SK-N-MC (cell line): ENCODE results near the gene ILDR2.

Experiments used
- EZH2 ChIP-seq: fragments of 200-600 bp; sonication (generic); IDR thresholded peaks from one replicate; pipeline ENCODE4 v1.6.1; 2017; ENCODE audit warnings: antibody characterized with exemption
- FOXP2 ChIP-seq: optimal IDR thresholded peaks from 2 replicates; pipeline ENCODE3; 2011; ENCODE audit warnings: mild to moderate bottlenecking, moderate library complexity; ENCODE audit not compliant: insufficient read depth; ENCODE audit errors: extremely low read length, control extremely low read depth
- POLR2AphosphoS5 ChIP-seq: IDR thresholded peaks from 2 replicates; pipeline ENCODE4 v1.6.1; 2012; ENCODE audit warnings: mild to moderate bottlenecking, low read depth, low read length, borderline replicate concordance

DNA sequence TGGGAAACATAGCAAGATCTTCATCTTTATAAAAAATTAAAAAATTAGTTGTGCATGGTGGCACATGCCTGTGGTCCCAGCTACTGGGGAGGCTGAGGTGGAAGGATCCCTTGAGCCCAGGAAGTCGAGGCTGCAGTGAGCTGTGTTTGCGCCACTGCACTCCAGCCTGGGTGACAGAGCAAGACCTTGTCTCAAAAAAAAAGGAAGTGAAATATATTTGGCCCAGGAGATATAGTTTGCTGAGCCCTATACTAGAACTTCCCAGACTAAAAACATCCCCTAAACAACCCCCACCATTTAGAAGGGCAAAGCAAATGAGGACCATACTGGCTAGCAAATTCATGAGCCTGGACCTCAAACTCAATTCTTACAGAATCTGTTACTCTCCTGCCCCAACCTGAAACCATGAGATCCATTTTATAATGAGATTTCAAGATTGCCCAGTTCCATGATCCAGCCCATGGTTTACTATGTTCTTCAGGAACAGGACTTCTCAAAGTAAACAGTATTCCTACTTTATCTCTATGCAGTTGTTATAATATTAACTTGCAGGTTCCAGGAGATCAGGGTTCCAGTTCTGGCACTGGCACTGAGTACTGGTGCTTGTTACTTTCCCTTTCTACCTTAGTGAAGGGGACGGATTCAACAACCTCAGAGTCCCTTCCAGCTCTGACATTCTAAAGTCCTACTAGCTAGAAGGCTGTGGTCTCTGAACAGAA is 50.4 kb downstream of the ILDR2 start:
- TF ChIP-seq EZH2 (no peak), POLR2AphosphoS5 (no peak), FOXP2 (no peak)
